ENCODE measurements around the gene SAXO2.

GRCh38 chr15:82298032-82298431 is 35.4 kb downstream of the SAXO2 start:
- no peak for TF ChIP-seq CTCF (IDR thresholded peaks at IDR 0.05)
- TF ChIP-seq POLR2A (IDR thresholded peaks at IDR 0.05): no peak

Measured in heart left ventricle (tissue), 13 donors.